Calu3 (cell line): ENCODE results near the gene MAMSTR. TPM values are rescaled to one million over a fixed set of nuclear protein-coding genes. Genes with fewer than 3 reads are reported as not detected.

Experiments
- BruUV-seq: library from RNA; stranded (reverse); fragments of 400-500 nt; replicated peaks from 2 replicates; lab custom pipeline; 2021; lab: Mats Ljungman, UMichigan
- CTCF ChIA-PET: fragments of 300-600 bp; sonication (Branson Sonifier 250); formaldehyde crosslinking; loops from one replicate; lab custom pipeline; 2022; ENCODE audit warnings: antibody characterized with exemption; lab: Charles Lee
- DNase-seq: peaks from one replicate; pipeline ENCODE4 v3.0.0; 2022
- H3K27ac Mint-ChIP-seq: one replicate; pipeline ENCODE4 v1.8.0; 2022; ENCODE audit warnings: mixed read lengths; ENCODE audit not compliant: unreplicated experiment
- H3K27me3 Mint-ChIP-seq: one replicate; pipeline ENCODE4 v1.8.0; 2022; ENCODE audit warnings: mixed read lengths; ENCODE audit not compliant: unreplicated experiment
- H3K36me3 Mint-ChIP-seq: one replicate; pipeline ENCODE4 v1.8.0; 2022; ENCODE audit warnings: mild to moderate bottlenecking, moderate library complexity, mixed read lengths; ENCODE audit not compliant: insufficient read depth, unreplicated experiment
- H3K4me1 Mint-ChIP-seq: one replicate; pipeline ENCODE4 v1.8.0; 2022; ENCODE audit warnings: mild to moderate bottlenecking, low read depth, mixed read lengths; ENCODE audit not compliant: unreplicated experiment
- H3K4me3 Mint-ChIP-seq: one replicate; pipeline ENCODE4 v1.8.0; 2022; ENCODE audit warnings: mild to moderate bottlenecking, low read depth, moderate library complexity, mixed read lengths; ENCODE audit not compliant: unreplicated experiment
- H3K9me3 Mint-ChIP-seq: one replicate; pipeline ENCODE4 v1.8.0; 2022; ENCODE audit warnings: low read depth, mixed read lengths; ENCODE audit not compliant: unreplicated experiment
- CTCF ChIP-seq: fragments of 200-600 bp; IDR thresholded peaks from one replicate; pipeline ENCODE4 v1.8.0; 2022; ENCODE audit warnings: antibody characterized with exemption; ENCODE audit not compliant: unreplicated experiment
- intact Hi-C: fragments of 100-400 bp; cut with micrococcal nuclease; formaldehyde crosslinking; loops from one replicate; pipeline ENCODE4 v1.10.0; 2022; ENCODE audit not compliant: unreplicated experiment
- total RNA-seq: library from RNA; stranded (reverse); gene quantifications from 2 replicates; pipeline ENCODE4 v1.2.3, GENCODE V29; 2022

The MAMSTR gene
- total RNA-seq, 1 experiment from 2014 or later = 1.7 TPM

DNA sequence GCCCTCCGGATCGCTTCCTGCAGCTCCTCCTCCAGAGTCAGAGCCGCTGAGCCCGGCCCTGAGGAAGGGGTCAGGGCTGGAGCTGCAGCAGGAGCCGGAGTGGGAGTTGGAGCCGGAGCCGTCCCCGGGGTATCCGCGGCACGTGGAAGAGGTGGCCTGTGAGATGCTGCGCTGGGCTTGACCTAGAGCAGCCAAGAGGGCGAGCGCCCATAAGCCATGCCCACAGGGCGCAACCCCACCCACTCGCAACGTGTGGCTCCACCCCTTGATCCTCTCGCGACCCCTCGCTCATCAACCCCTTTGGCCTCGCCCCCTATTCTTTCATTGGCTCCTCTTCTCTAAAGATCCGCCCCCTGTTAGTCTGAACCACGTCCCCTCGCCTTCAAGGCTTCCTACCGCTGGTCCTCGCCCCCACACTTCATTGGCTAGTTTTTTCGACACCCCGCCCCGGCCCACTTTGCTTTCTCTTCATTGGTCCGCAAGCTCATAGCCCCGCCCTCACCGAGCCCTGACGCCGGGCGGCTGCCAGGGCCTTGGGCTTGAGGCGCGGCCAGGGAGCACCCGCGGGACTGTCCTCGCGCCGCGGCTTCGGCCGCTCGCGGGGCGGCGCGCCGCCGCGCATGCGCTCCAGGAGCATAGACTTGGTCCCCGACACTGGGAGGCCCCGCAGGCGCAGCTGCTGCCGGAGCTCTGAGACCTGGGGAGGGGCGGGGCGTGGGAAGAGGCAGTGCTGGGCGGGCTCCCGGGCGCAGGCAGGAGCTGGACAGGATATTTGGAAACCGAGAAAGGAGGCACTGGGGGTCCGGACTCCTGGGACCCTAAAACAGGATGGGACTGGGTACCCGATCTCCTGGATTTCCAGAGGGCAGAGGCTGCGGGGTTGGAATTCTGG lies 5.4 kb downstream of the MAMSTR start:
- CTCF ChIA-PET = interaction anchor here (0.6 to 2.6 kb wide), 6 partner anchors 10 to 203 kb away, joined by 3 to 10 read pairs (median 6); no protein-coding TSS in a partner anchor
- TF ChIP-seq CTCF = no peak
- Mint-ChIP-seq H3K9me3 (no peaks in the 10 kb centered on the region), H3K4me1 (peaks cover 21% of the 10 kb centered on the region), H3K36me3 (peaks cover 43% of the 10 kb centered on the region), H3K27ac (peak overlapping the region; percentile 65), H3K27me3 (peaks cover 11% of the 10 kb centered on the region), H3K4me3 (peak overlapping the region; percentile 89)
- no TSS peak for BruUV-seq
- DNase-seq = peak; percentile 100
- intact Hi-C loops = no loop called here

DNA sequence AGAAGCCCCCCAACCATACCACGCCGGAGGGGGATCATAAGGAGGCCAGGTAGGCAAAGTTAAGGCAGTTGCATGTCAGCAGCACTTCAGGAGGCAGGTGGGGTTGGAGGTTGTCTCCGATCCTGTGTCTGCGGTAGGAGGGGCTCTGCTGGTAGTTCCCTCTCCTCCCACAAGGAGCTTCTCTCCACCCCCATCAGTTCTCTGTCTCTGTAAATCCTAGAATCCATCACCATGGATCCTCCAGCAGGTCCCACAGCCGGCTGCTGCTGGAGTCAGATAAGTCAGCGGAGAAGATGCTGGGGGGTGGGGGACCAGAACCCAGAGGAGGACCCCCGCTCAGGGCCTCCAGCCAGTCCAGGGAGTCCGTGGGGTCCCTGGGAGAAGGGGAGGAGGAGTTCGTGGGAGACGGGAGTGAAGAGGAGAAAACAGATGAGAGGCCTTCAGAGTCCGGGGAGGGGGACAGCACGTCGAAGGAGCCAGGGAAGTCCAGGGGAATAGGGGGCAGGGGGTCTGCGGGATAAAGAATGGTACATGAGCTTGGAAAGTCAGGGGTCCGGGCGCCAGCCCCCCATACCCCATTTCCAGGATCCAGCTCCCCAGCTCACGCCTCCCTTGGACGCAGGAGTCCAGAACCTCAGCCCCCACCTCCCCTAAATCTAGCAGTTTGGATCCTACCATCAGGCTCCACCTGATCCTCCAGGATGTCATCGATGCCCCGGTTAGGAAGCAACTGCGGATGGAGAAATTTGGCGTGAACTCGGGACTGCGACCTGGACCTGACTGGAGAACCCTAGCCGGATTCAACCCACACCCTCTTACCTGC lies 6.3 kb downstream of the MAMSTR start:
- H3K36me3 Mint-ChIP-seq = peaks cover 34% of the 10 kb centered on the region
- CTCF ChIA-PET = interaction anchor here (0.6 to 2.6 kb wide), 8 partner anchors 11 to 71 kb away, joined by 3 to 12 read pairs (median 7); partner anchors contain the start of gene FUT2
- H3K4me1 Mint-ChIP-seq = peaks cover 21% of the 10 kb centered on the region
- intact Hi-C loops = no loop called here
- TSS peak; percentile 26 for BruUV-seq
- H3K27ac Mint-ChIP-seq = peak overlapping the region; percentile 65
- H3K9me3 Mint-ChIP-seq = no peaks in the 10 kb centered on the region
- H3K4me3 Mint-ChIP-seq = peak overlapping the region; percentile 89
- DNase-seq = no peak
- H3K27me3 Mint-ChIP-seq = peaks cover 3% of the 10 kb centered on the region
- TF ChIP-seq CTCF = peak; percentile 43

GRCh38 chr19:48711106-48711662 lies 8.3 kb downstream of the MAMSTR start:
- no peak overlapping the region for H3K4me3 Mint-ChIP-seq
- intact Hi-C loops = no loop called here
- H3K27ac Mint-ChIP-seq = no peak overlapping the region
- CTCF ChIA-PET = interaction anchor here (0.6 to 1.7 kb wide), 3 partner anchors 13 to 70 kb away, joined by 4 to 12 read pairs (median 6); no protein-coding TSS in a partner anchor
- BruUV-seq = no TSS peak
- DNase-seq = no peak
- peaks cover 3% of the 10 kb centered on the region for H3K9me3 Mint-ChIP-seq
- TF ChIP-seq CTCF = no peak
- no peaks in the 10 kb centered on the region for H3K27me3 Mint-ChIP-seq
- H3K36me3 Mint-ChIP-seq = peaks cover 39% of the 10 kb centered on the region
- H3K4me1 Mint-ChIP-seq = peaks cover 21% of the 10 kb centered on the region

DNA sequence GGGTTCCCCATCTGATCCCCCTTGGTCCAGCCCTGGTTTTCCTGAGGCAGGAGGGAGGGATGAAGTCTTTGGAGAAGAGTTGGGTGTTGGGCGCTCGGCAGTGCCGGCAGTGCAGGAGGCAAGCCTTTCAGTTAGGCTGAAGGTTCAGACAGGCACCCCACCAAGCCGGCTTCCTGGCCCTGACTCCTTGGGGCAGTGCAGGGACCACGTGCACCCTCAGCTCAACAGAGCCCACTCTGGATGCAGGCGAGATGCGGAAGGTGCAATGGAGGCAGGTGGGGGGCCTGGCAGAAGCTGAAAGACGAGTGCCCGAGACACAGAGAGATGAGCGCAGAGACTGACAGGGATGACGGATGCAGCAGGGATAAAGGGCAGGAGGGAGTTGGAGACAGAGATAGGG lies 11.1 kb downstream of the MAMSTR start:
- Mint-ChIP-seq H3K27me3 (no peaks in the 10 kb centered on the region), H3K4me1 (peaks cover 12% of the 10 kb centered on the region), H3K9me3 (peaks cover 3% of the 10 kb centered on the region), H3K4me3 (no peak overlapping the region), H3K27ac (no peak overlapping the region), H3K36me3 (peaks cover 18% of the 10 kb centered on the region)
- no TSS peak for BruUV-seq
- TF ChIP-seq CTCF = no peak
- intact Hi-C loops = no loop called here
- CTCF ChIA-PET = no interaction called here
- DNase-seq = no peak
